Measurements from ENCODE around the gene KDM7A.

Gene KDM7A

DNA sequence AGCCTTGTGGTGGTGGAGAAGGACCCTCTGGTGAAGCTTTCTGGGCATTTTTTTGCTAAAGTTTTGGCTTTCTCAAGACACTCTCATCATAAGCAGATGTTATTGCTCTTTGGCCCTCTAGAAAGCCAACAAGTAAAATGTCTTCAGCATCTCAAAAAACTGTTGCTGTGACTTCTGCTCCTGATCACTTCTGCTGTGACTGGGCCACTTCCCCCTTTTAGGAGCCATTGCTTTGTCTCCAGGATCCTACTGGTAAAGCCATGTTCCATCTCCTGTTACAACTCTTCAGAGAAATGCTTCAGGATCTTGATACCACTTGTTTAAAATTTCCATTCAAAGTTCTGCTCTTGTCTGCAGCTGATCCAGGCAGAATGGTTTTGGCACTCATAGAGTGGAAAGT, 125.0 kb downstream of the KDM7A start:
- DNase-seq: peak; percentile 50

DNA sequence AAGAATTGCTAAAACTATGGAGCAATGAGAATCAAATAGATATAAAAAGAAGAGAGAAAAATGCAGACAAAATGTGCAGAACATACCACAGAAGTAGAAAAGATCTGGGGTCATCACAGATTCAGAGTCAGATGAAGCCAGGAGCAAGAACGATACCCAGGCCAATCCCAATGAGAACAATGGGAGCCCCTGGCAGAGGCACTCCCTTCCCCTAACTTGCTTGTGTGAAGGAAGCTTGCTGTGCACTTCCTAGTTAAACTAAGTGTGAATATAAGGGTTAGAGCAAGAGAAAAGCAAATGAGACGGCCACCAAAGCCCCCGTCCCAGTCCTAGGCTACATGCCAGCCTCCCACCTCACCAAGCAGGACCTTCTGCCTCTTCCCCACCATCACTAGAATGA, 126.7 kb downstream of the KDM7A start:
- DNase-seq: no peak

DNA sequence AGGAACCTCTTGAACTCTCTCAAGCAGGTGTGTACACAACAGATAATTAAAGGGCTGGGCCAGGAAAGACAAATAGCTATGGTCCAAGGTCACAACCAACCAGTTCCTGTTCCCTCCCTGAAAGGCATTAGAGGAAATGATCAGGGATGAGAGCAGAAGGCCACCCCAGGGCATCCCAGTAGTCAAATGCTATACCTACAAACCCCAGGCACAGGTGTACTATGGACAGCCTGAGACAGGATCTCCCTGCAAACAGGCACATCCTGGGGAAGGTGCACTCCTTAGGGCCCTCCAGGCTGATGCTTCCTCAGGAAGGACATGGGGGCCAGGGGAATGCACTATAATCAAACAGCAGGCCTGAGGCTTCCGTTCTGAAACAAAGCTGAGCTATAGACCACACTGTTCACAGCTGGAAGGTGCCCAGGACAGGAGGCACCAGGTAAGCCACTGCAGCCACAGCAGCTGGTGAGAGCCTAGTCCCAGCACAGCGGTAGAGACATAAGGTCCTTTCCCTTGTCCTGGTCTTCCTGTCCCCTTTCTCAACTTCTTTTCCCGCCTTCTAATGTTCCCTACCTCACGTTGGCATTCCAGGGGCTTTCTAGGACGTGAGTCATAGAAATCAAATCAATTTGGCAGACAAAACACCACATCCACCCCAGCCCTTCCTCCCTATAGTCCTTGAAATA, 127.3 kb downstream of the KDM7A start:
- no peak for DNase-seq

DNA sequence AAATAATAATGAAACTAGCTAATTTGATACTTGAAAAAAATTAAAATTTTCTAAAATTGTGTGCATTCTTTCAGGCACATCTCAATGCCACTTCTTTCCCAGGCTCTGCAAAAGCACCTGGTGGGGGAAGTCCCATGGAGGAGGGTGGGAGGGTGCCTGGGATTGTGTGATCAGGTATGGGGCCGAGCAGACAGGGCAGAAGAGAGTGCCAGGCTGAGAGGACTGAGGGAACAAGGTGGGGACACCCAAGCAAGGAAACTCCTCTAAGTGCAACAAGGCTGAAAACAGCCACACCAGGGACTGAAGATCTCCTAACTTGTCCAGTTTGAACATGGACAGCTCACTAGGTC, 127.8 kb downstream of the KDM7A start:
- DNase-seq: no peak

DNA sequence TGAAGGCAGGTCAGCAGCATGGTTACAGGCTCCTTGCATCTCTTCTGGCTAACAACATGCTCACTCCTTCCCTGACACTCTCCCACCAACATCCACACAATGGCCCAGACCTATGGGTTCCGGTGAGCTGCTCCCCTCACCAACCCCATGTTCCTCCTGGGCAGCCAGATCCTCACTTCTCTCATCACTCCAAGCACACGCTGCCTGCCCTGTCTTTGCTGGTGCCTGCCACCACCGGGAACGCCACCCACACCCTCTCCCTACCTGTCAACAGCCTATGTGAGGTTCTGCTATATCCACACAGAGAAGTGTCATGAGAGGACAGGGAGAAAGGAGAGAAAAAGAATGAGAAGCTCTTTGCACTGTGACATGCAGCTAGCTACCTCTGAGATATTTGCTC, 128.6 kb downstream of the KDM7A start:
- no peak for DNase-seq

DNA sequence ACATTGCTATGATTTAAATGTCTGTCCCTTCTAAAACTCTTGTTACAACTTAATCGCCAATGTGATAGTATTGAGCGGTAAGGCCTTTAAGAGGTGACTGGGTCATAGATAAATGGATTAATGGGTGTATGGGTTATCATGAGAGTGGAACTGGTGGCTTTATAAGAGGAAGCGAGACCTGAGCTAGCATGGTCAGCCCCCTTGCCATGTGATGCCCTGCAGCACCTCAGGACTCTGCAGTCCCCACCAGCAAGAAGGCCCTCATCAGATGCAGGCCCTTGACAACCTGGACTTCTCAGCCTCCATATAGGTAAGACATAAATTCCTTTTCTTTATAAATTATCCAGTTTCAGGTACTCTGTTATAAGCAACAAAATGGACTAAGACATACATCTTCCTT, 129.6 kb downstream of the KDM7A start:
- DNase-seq: no peak

DNA sequence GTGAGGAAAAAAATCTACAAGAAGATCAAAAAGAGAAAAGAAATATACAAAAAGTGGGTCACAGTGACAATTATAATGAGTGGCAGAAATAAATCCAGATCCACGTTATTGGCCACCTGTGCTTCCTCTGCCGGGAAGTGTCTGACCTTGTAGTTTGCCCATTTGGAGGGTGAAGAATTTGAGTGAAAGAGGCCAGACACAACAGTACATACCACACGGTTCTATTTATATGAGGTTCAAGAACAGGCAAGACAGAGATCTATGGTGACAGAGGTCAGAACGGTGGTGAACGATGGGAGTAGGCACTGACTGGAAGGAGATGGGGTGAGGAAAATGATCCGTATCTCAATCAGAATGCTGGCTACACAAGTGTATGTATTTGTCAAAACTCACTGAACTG, 131.1 kb downstream of the KDM7A start:
- DNase-seq: no peak

DNA sequence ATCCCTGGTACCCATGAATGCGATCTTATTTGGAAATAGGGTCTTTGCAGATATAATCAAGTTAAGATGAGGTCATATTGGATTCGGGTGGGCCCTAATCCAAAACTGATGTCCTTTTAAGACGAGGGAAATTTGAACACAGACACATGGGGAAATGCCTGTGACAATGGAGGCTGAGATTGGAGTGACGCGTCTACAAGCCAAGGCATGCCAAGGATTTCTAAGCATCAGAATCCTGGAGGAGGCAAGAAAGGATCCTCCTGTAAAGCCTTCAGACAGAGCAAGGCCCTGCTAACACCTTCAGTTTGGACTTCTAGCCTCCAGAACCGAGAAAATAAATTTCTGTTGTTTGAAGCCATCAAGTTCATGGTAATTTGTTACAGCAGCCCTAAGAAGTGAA, 132.5 kb downstream of the KDM7A start:
- DNase-seq: no peak

DNA sequence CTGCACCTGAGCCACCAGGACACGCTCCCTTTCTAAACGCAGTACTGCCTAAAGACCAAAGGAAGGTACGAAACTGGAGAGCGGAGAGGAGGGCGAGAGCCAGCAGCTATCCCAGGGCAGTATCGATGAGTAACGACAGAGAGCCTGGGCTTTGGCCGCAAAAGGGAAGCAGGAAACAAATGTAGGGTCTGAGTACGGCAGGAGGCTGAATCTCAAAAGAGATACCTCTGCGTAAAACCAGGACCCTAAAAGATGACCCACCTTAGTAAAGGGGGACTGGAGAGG, 134.5 kb downstream of the KDM7A start:
- DNase-seq: peak; percentile 18

DNA sequence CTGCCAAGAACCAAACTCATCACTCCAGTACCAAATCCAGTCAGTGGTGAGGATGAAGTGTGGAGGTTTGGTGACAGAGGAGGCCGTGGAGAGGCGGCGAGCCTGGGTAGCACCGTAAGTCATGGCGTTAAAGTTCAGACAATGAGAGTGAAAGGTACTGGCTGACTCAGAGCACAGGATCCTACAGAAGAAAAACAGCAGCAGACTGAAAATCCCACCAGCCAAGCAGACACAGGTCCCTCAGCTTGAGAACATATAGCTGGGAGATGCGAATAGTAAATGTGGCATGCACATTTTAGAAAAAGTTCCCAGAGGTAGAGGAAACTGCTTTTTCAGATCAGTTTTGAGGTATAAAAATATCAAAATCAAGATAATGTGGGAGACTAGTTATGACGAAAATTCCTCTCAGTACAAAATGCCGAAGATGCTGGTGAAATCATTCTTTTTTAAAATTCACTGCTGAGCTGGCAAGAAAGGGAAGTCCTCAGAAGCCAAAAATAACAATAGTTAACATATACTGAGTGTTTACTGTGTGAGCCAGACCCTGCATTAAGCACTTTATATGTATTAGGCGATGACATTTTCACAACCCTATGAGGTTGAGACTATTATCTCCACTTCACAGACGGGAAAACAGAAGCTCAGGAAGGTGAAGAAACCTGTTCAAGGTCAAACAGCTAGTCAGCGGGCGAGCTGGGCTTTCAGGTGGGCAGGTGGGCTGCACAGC, 135.0 kb downstream of the KDM7A start:
- peak; percentile 8 for DNase-seq

DNA sequence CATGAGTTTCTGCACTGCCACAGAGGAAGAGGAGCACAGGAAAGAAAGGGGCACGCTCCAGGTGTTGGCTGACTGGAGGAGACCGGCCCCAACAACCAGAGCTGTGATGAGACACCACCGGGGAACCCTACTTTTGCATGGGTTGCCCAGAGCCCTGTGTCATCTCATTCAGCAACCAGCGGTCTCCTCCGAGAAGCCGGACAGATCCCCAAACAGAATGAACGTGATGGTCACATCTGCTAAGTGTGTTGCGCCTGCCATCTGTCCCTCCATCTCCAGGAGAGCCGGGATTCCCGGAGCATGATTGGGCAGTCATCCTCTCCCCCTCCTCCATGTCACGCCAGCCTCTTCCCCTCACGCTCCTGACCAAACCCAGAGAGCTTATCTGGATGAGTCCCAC, 136.9 kb downstream of the KDM7A start:
- DNase-seq: no peak

DNA sequence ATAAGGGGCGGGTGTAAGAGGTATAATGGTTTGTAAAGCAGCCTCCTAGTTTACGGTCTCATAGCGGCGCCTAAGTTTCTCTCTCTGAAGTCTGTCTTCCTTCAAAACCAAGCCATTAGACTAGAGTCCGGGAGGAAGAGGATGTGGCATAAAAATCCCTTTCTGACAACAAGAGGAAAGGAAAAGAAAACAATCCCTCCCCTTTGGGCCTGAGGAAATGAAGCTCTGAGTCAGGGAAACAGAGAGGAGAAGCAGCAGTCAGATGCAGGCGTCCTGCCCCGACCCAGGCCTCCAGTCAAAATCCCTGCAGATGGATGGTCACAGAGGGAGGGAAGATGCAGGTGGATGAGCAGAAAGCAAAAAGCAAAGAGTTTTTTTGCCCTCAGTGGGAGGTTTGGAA, 137.7 kb downstream of the KDM7A start:
- DNase-seq: no peak

DNA sequence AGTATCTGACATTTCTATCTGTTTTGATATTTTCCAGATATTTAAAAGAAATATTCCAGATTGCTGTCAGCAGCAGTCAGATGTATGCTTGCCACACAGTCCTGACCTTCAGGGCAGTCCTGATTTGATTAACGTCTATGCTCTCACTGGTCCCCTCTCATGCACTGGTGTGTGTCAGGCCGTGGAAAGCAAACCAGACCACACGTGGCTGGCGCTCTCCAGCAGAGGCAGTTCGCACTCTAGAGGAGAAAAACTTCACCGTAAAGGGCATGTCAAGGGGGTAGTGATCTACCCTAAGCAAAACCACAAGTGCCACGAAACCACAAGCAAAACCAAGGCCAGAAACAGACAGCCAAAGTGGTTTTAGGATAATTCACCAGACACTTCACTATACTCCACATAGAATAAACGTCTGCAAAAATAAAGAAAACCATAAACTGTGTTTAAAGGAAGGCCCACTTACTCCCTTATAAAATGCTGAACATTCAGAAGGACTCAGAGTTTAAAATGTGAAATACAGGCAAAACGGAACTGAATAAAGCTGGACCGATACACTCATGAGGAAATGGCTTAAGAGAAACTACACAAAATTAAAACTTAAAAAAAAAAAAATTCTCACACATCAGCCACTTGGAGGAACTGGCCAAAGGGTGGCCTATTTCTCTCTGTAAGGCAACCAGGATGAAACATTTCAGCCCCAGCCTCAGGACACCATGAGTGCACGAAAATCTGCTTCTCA, 140.4 kb downstream of the KDM7A start:
- DNase-seq: peak; percentile 84

DNA sequence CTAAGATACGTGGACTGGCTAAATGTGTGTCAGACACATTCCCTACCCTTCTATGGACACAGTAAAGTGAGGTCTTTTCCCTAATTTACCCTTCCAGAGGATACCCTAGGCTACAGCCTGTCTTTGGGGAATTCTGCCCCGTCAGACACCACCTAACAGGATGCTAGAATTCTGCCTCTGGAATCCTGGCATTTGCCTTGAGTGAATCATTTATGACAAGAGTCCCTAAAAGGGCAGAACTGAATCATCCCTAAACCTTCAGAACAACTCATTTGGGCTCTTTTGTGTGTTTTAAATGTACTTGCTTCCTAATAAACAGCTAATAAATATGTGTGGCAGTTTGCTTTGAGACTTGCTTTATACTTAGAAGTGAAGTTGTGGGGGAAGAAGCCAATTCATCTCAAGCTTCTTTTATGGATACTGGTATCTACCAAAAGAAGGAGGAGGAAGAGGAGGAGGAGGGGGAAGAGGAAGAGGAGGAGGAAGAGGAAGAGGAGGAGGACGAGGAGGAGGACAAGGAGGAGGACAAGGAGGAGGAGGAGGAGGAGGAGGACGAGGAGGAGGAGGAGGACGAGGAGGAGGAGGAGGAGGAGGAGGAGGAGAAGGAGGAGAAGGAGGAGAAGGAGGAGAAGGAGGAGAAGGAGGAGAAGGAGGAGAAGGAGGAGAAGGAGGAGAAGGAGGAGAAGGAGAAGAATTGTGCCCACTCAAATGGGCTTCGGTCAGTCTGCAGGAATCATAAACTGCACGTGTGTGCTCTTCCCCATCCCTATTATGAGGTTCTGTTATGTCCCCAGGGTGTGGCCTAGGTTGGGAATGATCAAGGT, 141.2 kb downstream of the KDM7A start:
- no peak for DNase-seq
